ENCODE data around the gene ALDH16A1.

GRCh38 chr19:49473868-49474541 lies 21.0 kb downstream of the ALDH16A1 start, which contains the start of gene FLT3LG:
- no peak for TF ChIP-seq TAF7 (optimal IDR thresholded peaks at IDR 0.05; ENCODE audit: borderline replicate concordance, low read depth, low read length)
- peak; percentile 86 to 92 (median 88) for TF ChIP-seq CTCF (IDR thresholded peaks at IDR 0.05; ENCODE audit: control extremely low read depth in 1 of 3, insufficient read depth in 1 of 3, low read depth in 1 of 3, low read length in 3 of 3)
- TF ChIP-seq POLR2A (IDR thresholded peaks at IDR 0.05; ENCODE audit: control extremely low read depth in 1 of 2, low read depth in 2 of 2, low read length in 2 of 2): no peak
- TF ChIP-seq JUND (IDR thresholded peaks at IDR 0.05; ENCODE audit: low read length): no peak
- no peak for TF ChIP-seq EZH2 (IDR thresholded peaks at IDR 0.05; ENCODE audit: low read depth, low read length, severe bottlenecking)
- TF ChIP-seq RXRA (IDR thresholded peaks at IDR 0.05; ENCODE audit: insufficient read depth, low read depth, low read length): no peak
- TF ChIP-seq ZNF274 (IDR thresholded peaks at IDR 0.05; ENCODE audit: borderline replicate concordance, extremely low read depth, low read length): no peak
- TF ChIP-seq TBP (IDR thresholded peaks at IDR 0.05; ENCODE audit: low read depth, low read length): no peak
- TF ChIP-seq EP300 (IDR thresholded peaks at IDR 0.05; ENCODE audit: borderline replicate concordance in 1 of 2, low read depth in 2 of 2, low read length in 2 of 2): no peak
- peak; percentile 60; the same call in 1 of the 2 replicates for TF ChIP-seq MAX (IDR thresholded peaks at IDR 0.05)
- no peak for TF ChIP-seq MAFK (IDR thresholded peaks at IDR 0.05; ENCODE audit: low read depth, low read length)
- TF ChIP-seq POLR2AphosphoS5 (IDR thresholded peaks at IDR 0.05; ENCODE audit: low read depth, low read length): no peak

Data from H1 (cell line).